Fibroblast of skin of abdomen (primary cell): ENCODE data around the gene RARA.
"Not testable (repeated sequence)": the region's sequence is repeated elsewhere in the genome, so short reads cannot be mapped to it uniquely, and the experiment has no call there.

Experiments used
- DNase-seq: peaks from one replicate; pipeline ENCODE4 v3.0.0-alpha.2; 2013

RARA gene

GRCh38 chr17:40358323-40359038, 49.5 kb downstream of the RARA start:
- peak; percentile 74 for DNase-seq

DNA sequence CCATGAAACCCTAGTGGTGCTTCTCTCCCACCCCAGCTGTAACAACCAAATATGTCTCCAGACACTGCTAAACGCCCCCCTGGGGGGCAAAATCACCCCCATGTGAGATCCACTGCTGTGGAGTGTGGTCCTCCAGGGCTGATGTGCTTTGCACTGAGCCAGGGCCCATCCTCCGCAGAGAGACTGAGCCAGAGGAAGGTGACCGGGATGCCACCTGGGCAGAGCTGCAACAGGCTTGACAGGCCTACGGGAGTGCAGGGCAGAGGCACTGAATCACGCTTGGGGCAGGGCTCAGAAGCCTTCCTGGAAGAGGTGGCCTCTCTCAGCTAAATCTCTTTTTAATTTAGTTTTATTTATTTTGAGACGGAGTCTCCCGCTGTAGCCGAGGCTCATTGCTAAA, 51.1 kb downstream of the RARA start:
- no peak for DNase-seq

DNA sequence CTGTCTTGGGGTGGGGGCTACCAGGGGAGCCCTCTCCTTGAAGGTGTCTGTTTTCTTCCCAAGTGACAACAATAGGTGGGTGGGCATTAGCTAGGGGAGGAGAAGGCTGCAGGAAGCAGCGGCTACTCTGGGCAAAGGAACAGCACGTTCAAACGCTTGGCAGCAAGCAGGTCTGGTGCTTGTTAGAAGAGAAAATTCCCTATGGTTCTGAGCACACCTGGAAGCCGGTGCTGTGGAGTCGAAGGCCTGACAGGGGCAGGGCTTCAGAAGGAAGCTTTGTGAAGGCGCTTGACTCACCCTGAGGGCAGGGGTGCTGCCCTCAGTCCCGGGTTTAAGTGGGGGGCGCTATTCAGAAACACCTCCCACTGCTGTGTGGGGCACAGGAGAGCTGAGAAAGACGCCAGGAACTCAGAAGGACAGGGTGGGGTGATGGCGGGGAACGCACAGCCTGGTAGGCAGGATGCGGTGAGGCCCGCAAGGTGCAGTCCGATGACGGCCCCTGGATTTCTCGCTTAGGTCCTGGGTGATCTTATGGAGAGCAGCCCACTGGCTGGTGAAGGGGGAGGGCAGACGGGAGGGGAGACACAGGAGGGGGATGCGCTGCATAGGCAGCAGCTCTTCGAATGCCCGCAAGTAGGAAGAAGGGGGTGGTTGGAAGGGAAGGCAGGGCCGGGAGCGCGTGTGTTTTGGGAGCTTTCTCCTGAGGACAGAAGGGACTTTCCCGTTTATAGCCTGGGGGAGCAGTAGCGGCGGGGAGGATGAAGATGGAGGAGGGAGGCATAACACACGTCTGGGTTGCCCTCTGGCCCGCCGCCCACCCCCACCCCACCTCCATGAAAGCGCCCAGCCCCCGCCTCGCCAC, 52.3 kb downstream of the RARA start:
- no peak for DNase-seq

- DNase-seq = no peak
Observed at GRCh38 chr17:40361925-40362695, 53.1 kb downstream of the RARA start.

GRCh38 chr17:40362696-40363110, 53.7 kb downstream of the RARA start:
- peak; percentile 56 for DNase-seq

GRCh38 chr17:40363111-40363827, 54.3 kb downstream of the RARA start:
- DNase-seq = no peak

- DNase-seq = no peak
Observed at GRCh38 chr17:40364121-40364861, 55.3 kb downstream of the RARA start, which contains the start of gene GJD3. TSS of gene GJD3 (minus strand) at chr17:40364737. CDS start at chr17:40363815, 922 bp downstream.

GRCh38 chr17:40364906-40365305, 55.9 kb downstream of the RARA start:
- DNase-seq = no peak

DNA sequence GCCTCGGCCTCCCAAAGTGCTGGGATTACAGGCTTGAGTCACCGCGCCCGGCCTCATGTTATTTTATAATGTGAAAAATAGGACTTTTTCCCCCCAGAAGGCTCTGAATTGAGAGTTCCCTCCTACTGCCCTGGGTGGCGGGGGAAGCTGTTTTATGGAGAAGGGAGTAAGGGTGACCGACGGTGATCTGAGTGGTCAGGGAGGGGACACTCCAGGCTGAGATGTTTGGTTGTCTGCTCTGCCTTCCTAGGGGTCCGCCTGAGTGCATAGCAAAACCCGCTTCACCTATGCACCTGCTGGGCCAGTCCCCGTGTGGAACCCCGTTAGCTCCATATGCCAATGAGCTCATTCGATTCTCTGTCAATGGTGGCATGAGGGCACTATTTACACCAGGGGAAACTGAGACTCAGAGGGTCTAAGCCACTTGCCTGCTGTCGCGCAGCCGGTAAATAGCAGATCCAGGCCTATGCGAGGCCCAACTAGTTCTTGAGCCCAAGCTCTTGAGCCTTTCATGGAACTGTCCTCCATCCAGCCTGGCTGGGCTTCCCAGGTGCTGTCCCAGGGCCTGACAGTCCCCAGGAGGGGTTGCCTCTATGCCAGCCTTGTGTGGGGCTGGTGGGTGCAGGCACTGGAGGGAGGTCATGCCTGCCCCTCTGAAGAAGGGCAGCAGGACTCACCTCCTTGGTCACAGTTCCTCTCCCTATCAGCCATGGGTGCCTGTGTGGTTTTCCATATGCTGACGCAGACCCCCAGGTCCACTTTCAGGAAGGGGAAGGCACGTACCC, 57.3 kb downstream of the RARA start:
- no peak for DNase-seq

GRCh38 chr17:40366861-40367518, 58.0 kb downstream of the RARA start:
- no peak for DNase-seq

GRCh38 chr17:40367728-40368127, 58.7 kb downstream of the RARA start:
- not testable (repeated sequence) for DNase-seq

DNA sequence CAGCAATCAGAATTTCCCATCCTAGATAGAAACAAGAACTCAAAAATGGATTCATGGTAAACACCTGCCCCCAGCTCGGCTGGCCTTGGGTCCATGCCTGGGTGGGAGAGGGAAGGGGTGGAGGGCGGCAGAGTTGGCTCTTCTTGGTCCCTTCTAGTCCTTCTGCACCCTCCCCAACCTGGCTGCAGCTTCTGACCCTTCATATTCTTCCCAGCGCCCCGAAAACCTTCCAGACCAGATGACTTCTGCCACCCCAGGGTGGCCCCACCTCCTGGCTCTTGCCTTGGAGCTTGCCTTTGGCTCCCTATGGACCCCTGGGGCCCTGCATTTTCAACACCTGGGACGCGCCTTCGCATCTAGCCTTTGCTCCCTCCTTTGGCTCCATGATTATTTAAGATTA, 60.9 kb downstream of the RARA start:
- no peak for DNase-seq

DNA sequence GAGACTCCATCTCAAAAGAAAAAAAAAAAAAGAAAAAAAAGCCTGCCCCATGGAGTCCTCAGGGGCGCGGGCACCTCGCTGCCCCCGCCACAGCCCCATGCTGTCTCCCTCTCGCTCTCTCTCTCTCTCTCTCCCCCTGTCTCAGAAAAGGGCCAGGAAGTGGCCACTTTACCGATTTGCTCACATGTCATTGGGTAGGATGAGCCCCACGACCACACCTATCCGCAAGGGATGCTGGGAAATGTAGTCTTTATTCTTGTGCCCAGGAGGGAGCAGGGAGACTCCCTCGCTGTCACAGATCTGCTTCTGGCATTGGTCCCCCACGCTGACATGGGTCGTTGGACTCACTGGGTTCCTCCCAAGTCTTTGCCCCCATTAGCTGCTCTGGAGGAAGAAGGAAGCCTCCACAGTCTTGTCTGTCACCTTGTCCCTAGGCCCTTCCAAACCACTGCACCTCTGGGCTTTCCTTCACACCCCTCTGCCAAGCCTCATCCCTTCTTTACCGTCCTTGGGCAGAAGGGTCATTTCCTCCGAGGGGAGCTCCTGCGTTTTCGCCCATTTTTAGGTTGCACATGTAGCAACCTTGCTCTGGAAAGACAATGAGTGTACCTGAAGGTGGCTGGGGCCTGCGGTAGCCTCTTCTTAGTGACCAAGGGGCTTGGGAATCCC, 62.4 kb downstream of the RARA start:
- DNase-seq = no peak

GRCh38 chr17:40372031-40372430, 63.1 kb downstream of the RARA start:
- no peak for DNase-seq

DNA sequence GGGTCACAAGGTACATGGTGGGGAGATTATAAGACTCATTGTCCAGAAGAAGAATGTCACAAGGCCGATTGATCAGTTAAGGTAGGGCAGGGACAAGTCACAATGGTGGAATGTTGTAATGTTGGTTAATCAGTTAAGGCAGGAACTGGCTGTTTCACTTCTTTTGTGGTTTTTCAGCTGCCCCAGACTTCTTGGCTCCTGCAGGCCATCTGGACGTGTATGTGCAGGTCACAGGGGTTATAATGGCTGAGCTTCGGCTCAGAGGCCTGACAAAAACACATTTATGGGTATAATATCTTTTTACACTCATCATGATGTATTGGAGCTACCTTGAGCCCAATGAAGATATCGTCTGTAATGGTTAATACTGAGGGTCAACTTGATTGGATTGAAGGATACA, 63.7 kb downstream of the RARA start:
- not testable (repeated sequence) for DNase-seq

GRCh38 chr17:40373324-40373723, 64.3 kb downstream of the RARA start:
- DNase-seq = peak; percentile 64

DNA sequence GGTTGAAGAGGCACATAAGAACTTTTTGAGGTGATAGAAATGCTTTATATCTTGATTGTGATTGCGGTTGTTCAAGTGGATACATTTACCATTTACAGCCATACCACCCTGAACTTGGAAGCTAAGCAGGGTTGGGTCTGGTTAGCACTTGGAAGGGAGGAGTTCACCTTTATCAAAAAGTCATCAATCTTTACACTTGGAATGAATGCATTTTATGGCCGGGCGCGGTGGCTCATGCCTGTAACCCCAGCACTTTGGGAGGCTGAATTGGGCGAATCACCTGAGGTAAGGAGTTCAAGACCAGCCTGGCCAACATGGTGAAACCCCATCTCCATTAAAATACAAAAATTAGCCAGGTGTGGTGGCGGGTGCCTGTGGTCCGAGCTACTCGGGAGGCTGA, 65.0 kb downstream of the RARA start:
- DNase-seq = no peak

DNA sequence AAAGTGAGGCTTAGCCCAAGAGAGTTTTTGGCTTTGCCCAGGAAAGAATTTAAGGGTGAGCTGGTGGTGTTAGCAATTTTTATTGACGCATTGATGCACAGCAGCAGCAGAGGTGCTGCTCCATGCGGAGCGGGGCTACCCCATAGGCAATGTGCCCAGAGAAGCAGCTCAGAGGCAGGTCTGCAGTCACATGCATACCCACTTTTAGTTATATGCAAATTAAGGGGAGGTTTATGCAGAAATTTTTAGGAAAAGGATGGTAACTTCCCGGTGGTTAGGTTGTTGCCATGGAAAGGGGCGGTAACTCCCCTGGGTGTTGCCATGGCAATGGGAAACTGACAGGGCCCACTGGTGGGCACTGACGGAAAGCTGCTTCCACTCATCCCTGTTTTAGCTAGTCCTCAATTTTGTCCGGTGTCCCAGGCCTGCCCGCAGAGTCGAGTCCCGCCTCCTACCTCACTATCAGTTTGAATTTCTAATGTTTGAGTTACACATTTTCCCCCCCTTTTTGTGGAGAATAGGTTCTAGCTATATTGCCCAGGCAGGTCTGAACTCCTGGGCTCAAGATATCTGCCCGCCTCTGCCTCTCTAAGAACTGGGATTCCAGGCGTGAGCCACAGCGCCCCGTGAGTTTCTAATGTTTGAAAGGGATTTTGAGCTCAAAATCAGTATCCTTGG, 66.0 kb downstream of the RARA start:
- no peak for DNase-seq

GRCh38 chr17:40375786-40376185, 66.8 kb downstream of the RARA start:
- not testable (repeated sequence) for DNase-seq
